Neural cell (in vitro differentiated cells): ENCODE results near the gene ITGB1BP1. TPM values are rescaled to one million over a fixed set of nuclear protein-coding genes. Genes with fewer than 3 reads are reported as not detected.

Experiments used
- H2AFZ ChIP-seq: fragments of 200-600, 300-800 bp; sonication (generic), shearing (Covaris generic); 2 replicates; pipeline ENCODE4 v1.6.0; 2014; ENCODE audit warnings: low read depth, mild to moderate bottlenecking, antibody characterized with exemption, low read length, moderate library complexity
- H3F3A ChIP-seq: fragments of 200-600 bp; shearing (Covaris generic); 2 replicates; pipeline ENCODE4 v1.6.1; 2016; ENCODE audit warnings: mild to moderate bottlenecking, moderate library complexity, mixed read lengths, antibody characterized with exemption, low read length; ENCODE audit not compliant: insufficient read depth, poor library complexity, severe bottlenecking
- H3K27ac ChIP-seq: fragments of 200-600, 300-800 bp; sonication (generic), shearing (Covaris generic); 2 replicates; pipeline ENCODE4 v1.5.1; 2014; ENCODE audit warnings: mild to moderate bottlenecking, low read length, moderate library complexity
- H3K27me3 ChIP-seq: fragments of 300-800, 200-600 bp; sonication (generic), shearing (Covaris generic); 2 replicates; pipeline ENCODE4 v1.6.0; 2014; ENCODE audit warnings: mild to moderate bottlenecking, low read depth, low read length, moderate library complexity; ENCODE audit not compliant: insufficient read depth
- H3K36me3 ChIP-seq: fragments of 300-800, 200-600 bp; sonication (generic), shearing (Covaris generic); 2 replicates; pipeline ENCODE4 v1.5.1; 2014; ENCODE audit warnings: mild to moderate bottlenecking, antibody characterized with exemption, low read length, moderate library complexity; ENCODE audit not compliant: insufficient read depth
- H3K4me2 ChIP-seq: fragments of 300-800, 200-600 bp; sonication (generic), shearing (Covaris generic); 2 replicates; pipeline ENCODE4 v1.6.0; 2014; ENCODE audit warnings: mild to moderate bottlenecking, low read length
- H3K4me3 ChIP-seq: fragments of 300-800, 200-600 bp; sonication (generic), shearing (Covaris generic); 2 replicates; pipeline ENCODE4 v1.5.1; 2014; ENCODE audit warnings: mild to moderate bottlenecking, low read length, moderate library complexity
- H3K79me2 ChIP-seq: fragments of 200-600 bp; shearing (Covaris generic); replicated peaks from 2 replicates; pipeline ENCODE4 v1.6.0; 2014; ENCODE audit warnings: mild to moderate bottlenecking, low read length, moderate library complexity; ENCODE audit not compliant: insufficient read depth
- H3K9ac ChIP-seq: fragments of 300-800, 200-600 bp; sonication (generic), shearing (Covaris generic); 2 replicates; pipeline ENCODE4 v1.6.1; 2016; ENCODE audit warnings: mild to moderate bottlenecking, low read length, mixed read lengths
- H3K9me2 ChIP-seq: fragments of 200-600 bp; shearing (Covaris generic); 2 replicates; pipeline ENCODE4 v1.6.1; 2016; ENCODE audit warnings: mild to moderate bottlenecking, low read length, mixed read lengths; ENCODE audit not compliant: insufficient read depth
- H3K9me3 ChIP-seq: fragments of 200-600, 300-800 bp; sonication (generic), shearing (Covaris generic); 2 replicates; pipeline ENCODE4 v1.6.1; 2016; ENCODE audit warnings: mild to moderate bottlenecking, mixed run types, low read length, moderate library complexity, mixed read lengths
- H4K20me1 ChIP-seq: fragments of 200-600 bp; shearing (Covaris generic); 2 replicates; pipeline ENCODE4 v1.6.1; 2016; ENCODE audit warnings: mild to moderate bottlenecking, mixed run types; ENCODE audit not compliant: insufficient read depth
- CTCF ChIP-seq: fragments of 450-650 bp; IDR thresholded peaks from 2 replicates; pipeline ENCODE4 v1.5.1; 2014; ENCODE audit warnings: antibody characterized with exemption, mild to moderate bottlenecking, moderate library complexity; ENCODE audit not compliant: poor library complexity, severe bottlenecking
- EP300 ChIP-seq: fragments of 450-650 bp; conservative IDR thresholded peaks from 2 replicates; pipeline ENCODE4 v1.6.1; 2014; ENCODE audit warnings: antibody characterized with exemption, mild to moderate bottlenecking, moderate library complexity; ENCODE audit not compliant: poor library complexity, severe bottlenecking
- EZH2 ChIP-seq: fragments of 200-600, 300-800 bp; shearing (Covaris generic), sonication (generic); IDR thresholded peaks from 2 replicates; pipeline ENCODE4 v1.6.1; 2014; ENCODE audit warnings: antibody characterized with exemption, low read length, borderline replicate concordance, mild to moderate bottlenecking; ENCODE audit not compliant: insufficient read depth, poor library complexity, severe bottlenecking
- MXI1 ChIP-seq: fragments of 450-650 bp; conservative IDR thresholded peaks from 2 replicates; pipeline ENCODE4 v1.6.1; 2014; ENCODE audit warnings: antibody characterized with exemption, mild to moderate bottlenecking; ENCODE audit not compliant: poor library complexity, severe bottlenecking
- POLR2AphosphoS5 ChIP-seq: IDR thresholded peaks from 2 replicates; pipeline ENCODE4 v1.6.1; 2012
- RAD21 ChIP-seq: fragments of 450-650 bp; conservative IDR thresholded peaks from 2 replicates; pipeline ENCODE4 v1.6.1; 2014; ENCODE audit warnings: antibody characterized with exemption, mild to moderate bottlenecking, moderate library complexity
- REST ChIP-seq: IDR thresholded peaks from 2 replicates; pipeline ENCODE4 v1.6.1; 2012; ENCODE audit warnings: borderline replicate concordance
- SMC3 ChIP-seq: fragments of 450-650 bp; conservative IDR thresholded peaks from 2 replicates; pipeline ENCODE4 v1.6.1; 2014; ENCODE audit warnings: antibody characterized with exemption, mild to moderate bottlenecking, moderate library complexity; ENCODE audit not compliant: poor library complexity
- TAF1 ChIP-seq: IDR thresholded peaks from 2 replicates; pipeline ENCODE4 v1.6.1; 2012; ENCODE audit warnings: low read depth
- polyA plus RNA-seq: library from polyadenylated mRNA; depleted of rRNA; stranded (reverse); fragments of >200 nt; gene quantifications from 2 replicates; pipeline ENCODE4 v1.2.3, GENCODE V29; 2014

ITGB1BP1 gene
- polyA plus RNA-seq, 1 donor from 2014 or later: 98.0 TPM

GRCh38 chr2:9461079-9461478, 37.8 kb upstream of the ITGB1BP1 start:
- Histone ChIP-seq H3K9me2 (no peaks in the 10 kb centered on the region), H3K79me2 (no peaks in the 10 kb centered on the region), H4K20me1 (no peaks in the 10 kb centered on the region), H3K9me3 (no peaks in the 10 kb centered on the region), H3K9ac (no peak overlapping the region), H3K4me2 (no peak overlapping the region), H3F3A (no peaks in the 10 kb centered on the region), H3K36me3 (no peaks in the 10 kb centered on the region), H2AFZ (no peak overlapping the region), H3K4me3 (no peak overlapping the region), H3K27ac (no peak overlapping the region), H3K27me3 (no peaks in the 10 kb centered on the region)
- TF ChIP-seq CTCF (no peak), TAF1 (no peak), MXI1 (no peak), RAD21 (no peak), SMC3 (no peak), EP300 (no peak), POLR2AphosphoS5 (no peak), REST (no peak), EZH2 (no peak)

GRCh38 chr2:9460441-9461017, 37.2 kb upstream of the ITGB1BP1 start:
- H2AFZ ChIP-seq: no peak overlapping the region
- no peaks in the 10 kb centered on the region for H3K9me3 ChIP-seq
- no peak for TF ChIP-seq CTCF
- no peak overlapping the region for H3K9ac ChIP-seq
- H3K9me2 ChIP-seq: no peaks in the 10 kb centered on the region
- no peaks in the 10 kb centered on the region for H3K36me3 ChIP-seq
- H4K20me1 ChIP-seq: no peaks in the 10 kb centered on the region
- no peaks in the 10 kb centered on the region for H3F3A ChIP-seq
- no peaks in the 10 kb centered on the region for H3K27me3 ChIP-seq
- no peak overlapping the region for H3K4me3 ChIP-seq
- no peak overlapping the region for H3K27ac ChIP-seq
- H3K4me2 ChIP-seq: no peak overlapping the region
- no peaks in the 10 kb centered on the region for H3K79me2 ChIP-seq
